Fibroblast of lung (primary cell): Measurements from ENCODE around the gene PIK3R4. TPM values are rescaled to one million over a fixed set of nuclear protein-coding genes. Genes with fewer than 3 reads are reported as not detected.

Source experiments
- DNase-seq, 2 donors: peaks; one replicate each; pipeline versions ENCODE4 v3.0.0 to v3.0.0-alpha.2; 2010; ENCODE audit warnings: low read depth in 2 of 2
- H2AFZ ChIP-seq: 2 replicates; pipeline ENCODE4 v1.5.1; 2012; ENCODE audit warnings: low read length, control low read depth, inconsistent platforms
- H3K27ac ChIP-seq: 2 replicates; pipeline ENCODE4 v1.5.1; 2011; ENCODE audit warnings: low read length, control low read depth; ENCODE audit not compliant: insufficient read depth
- H3K27me3 ChIP-seq: 2 replicates; pipeline ENCODE4 v1.5.1; 2011; ENCODE audit warnings: mild to moderate bottlenecking, low read length; ENCODE audit not compliant: control insufficient read depth, insufficient read depth
- H3K36me3 ChIP-seq: 2 replicates; pipeline ENCODE4 v1.5.1; 2011; ENCODE audit warnings: low read length; ENCODE audit not compliant: control insufficient read depth, insufficient read depth
- H3K4me1 ChIP-seq: 2 replicates; pipeline ENCODE4 v1.5.1; 2011; ENCODE audit warnings: low read length; ENCODE audit not compliant: control insufficient read depth, insufficient read depth; ENCODE audit errors: extremely low read depth
- H3K4me2 ChIP-seq: 2 replicates; pipeline ENCODE4 v1.5.1; 2011; ENCODE audit warnings: low read length, control low read depth; ENCODE audit not compliant: insufficient read depth; ENCODE audit errors: extremely low read depth
- H3K4me3 ChIP-seq, 4 experiments: fragments of 200-600 bp in 1 of 4; sonication (generic) in 1 of 4; replicated peaks in 1 of 4; 2 replicates each; pipeline ENCODE4 v1.5.1; 2011 to 2016; ENCODE audit warnings: low read length in 4 of 4, low read depth in 3 of 4, mild to moderate bottlenecking in 3 of 4, control low read depth in 2 of 4, inconsistent platforms in 1 of 4, mixed read lengths in 1 of 4; ENCODE audit not compliant: insufficient read depth in 1 of 4; ENCODE audit errors: control extremely low read depth in 1 of 4
- H3K79me2 ChIP-seq: 2 replicates; pipeline ENCODE4 v1.5.1; 2012; ENCODE audit warnings: mild to moderate bottlenecking, low read length, inconsistent platforms; ENCODE audit not compliant: control insufficient read depth, insufficient read depth
- H3K9ac ChIP-seq: 2 replicates; pipeline ENCODE4 v1.5.1; 2011; ENCODE audit warnings: mild to moderate bottlenecking, low read length, control low read depth; ENCODE audit not compliant: insufficient read depth
- H3K9me3 ChIP-seq: 2 replicates; pipeline ENCODE4 v1.5.1; 2012; ENCODE audit warnings: low read depth, low read length; ENCODE audit not compliant: control insufficient read depth, insufficient read depth
- H4K20me1 ChIP-seq: 2 replicates; pipeline ENCODE4 v1.5.1; 2011; ENCODE audit warnings: low read length; ENCODE audit not compliant: control insufficient read depth, insufficient read depth; ENCODE audit errors: extremely low read depth
- CTCF ChIP-seq, 2 donors: IDR thresholded peaks in 1 of 2; conservative IDR thresholded peaks in 1 of 2; 1 replicate in 1 of 2; 2 replicates in 1 of 2; pipeline ENCODE4 v1.5.1; 2011 to 2012; ENCODE audit warnings: low read length in 2 of 2, control low read depth in 1 of 2, inconsistent platforms in 1 of 2, low read depth in 1 of 2, mild to moderate bottlenecking in 1 of 2
- EZH2 ChIP-seq: IDR thresholded peaks from 2 replicates; pipeline ENCODE4 v1.5.1; 2012; ENCODE audit warnings: low read length, control low read depth, mild to moderate bottlenecking; ENCODE audit errors: missing control alignments
- polyA plus RNA-seq, 2 donors: library from polyadenylated mRNA; depleted of rRNA in 1 of 2; stranded (reverse) in 1 of 2; unstranded in 1 of 2; fragments of >200 nt; gene quantifications; 2 replicates each; pipeline ENCODE4 v1.2.1, GENCODE V29; 2011 to 2012; ENCODE audit warnings: missing spikeins in 1 of 2
- total RNA-seq: library from RNA; depleted of rRNA; stranded (reverse); fragments of >200 nt; gene quantifications from 2 replicates; pipeline ENCODE4 v1.2.1, GENCODE V29; 2014

The PIK3R4 gene
- total and polyA plus RNA-seq, 2 donors (not counting 1 experiment from before 2014, with no cell fraction given): 33.4 to 44.6 TPM

- Histone ChIP-seq H3K4me2 (no peak overlapping the region), H3K9me3 (no peaks in the 10 kb centered on the region), H3K79me2 (no peaks in the 10 kb centered on the region), H3K27me3 (no peaks in the 10 kb centered on the region), H4K20me1 (no peaks in the 10 kb centered on the region), H3K27ac (no peak overlapping the region), H3K9ac (no peak overlapping the region), H2AFZ (no peak overlapping the region), H3K36me3 (no peaks in the 10 kb centered on the region), H3K4me3 (no peak overlapping the region), H3K4me1 (no peaks in the 10 kb centered on the region)
- no peak for DNase-seq
- TF ChIP-seq EZH2 (no peak), CTCF (conservative IDR thresholded peaks at IDR 0.05 in 1 of 2, IDR thresholded peaks at IDR 0.05 in 1 of 2; ENCODE audit: low read depth in 1 of 2, low read length in 2 of 2) (no peak)
Observed at GRCh38 chr3:130789782-130790322, 43.2 kb upstream of the PIK3R4 start.

GRCh38 chr3:130787422-130788068 is 40.9 kb upstream of the PIK3R4 start:
- no peak overlapping the region for H3K4me2 ChIP-seq
- H3K27me3 ChIP-seq: no peaks in the 10 kb centered on the region
- H2AFZ ChIP-seq: no peak overlapping the region
- H3K4me3 ChIP-seq: no peak overlapping the region
- no peaks in the 10 kb centered on the region for H3K4me1 ChIP-seq
- DNase-seq: no peak
- no peak overlapping the region for H3K27ac ChIP-seq
- H4K20me1 ChIP-seq: no peaks in the 10 kb centered on the region
- no peaks in the 10 kb centered on the region for H3K79me2 ChIP-seq
- TF ChIP-seq EZH2 (no peak), CTCF (conservative IDR thresholded peaks at IDR 0.05 in 1 of 2, IDR thresholded peaks at IDR 0.05 in 1 of 2; ENCODE audit: low read depth in 1 of 2, low read length in 2 of 2) (no peak)
- no peak overlapping the region for H3K9ac ChIP-seq
- no peaks in the 10 kb centered on the region for H3K36me3 ChIP-seq
- no peaks in the 10 kb centered on the region for H3K9me3 ChIP-seq

- Histone ChIP-seq H3K27ac (no peak overlapping the region), H3K4me2 (no peak overlapping the region), H3K79me2 (no peaks in the 10 kb centered on the region), H3K4me1 (no peaks in the 10 kb centered on the region), H3K27me3 (no peaks in the 10 kb centered on the region), H3K9me3 (no peaks in the 10 kb centered on the region), H3K36me3 (no peaks in the 10 kb centered on the region), H3K9ac (no peak overlapping the region), H2AFZ (no peak overlapping the region), H3K4me3 (no peak overlapping the region), H4K20me1 (no peaks in the 10 kb centered on the region)
- no peak for TF ChIP-seq EZH2
- no peak for TF ChIP-seq CTCF (conservative IDR thresholded peaks at IDR 0.05 in 1 of 2, IDR thresholded peaks at IDR 0.05 in 1 of 2; ENCODE audit: low read depth in 1 of 2, low read length in 2 of 2)
- DNase-seq: no peak
Observed at GRCh38 chr3:130786306-130786705, 39.7 kb upstream of the PIK3R4 start.
